Loucy (cell line): ENCODE results near the gene AKAP9.

Experiments used
- H2AFZ ChIP-seq: fragments of 200-600 bp; sonication (generic); 2 replicates; pipeline ENCODE4 v1.6.0; 2016; ENCODE audit warnings: antibody characterized with exemption, mild to moderate bottlenecking, low read length, moderate library complexity
- H3F3A ChIP-seq: fragments of 200-600 bp; 2 replicates; pipeline ENCODE4 v1.6.0; 2016; ENCODE audit warnings: antibody characterized with exemption, low read depth, mild to moderate bottlenecking
- H3K27me3 ChIP-seq: fragments of 200-600 bp; sonication (generic); 2 replicates; pipeline ENCODE4 v1.6.1; 2014; ENCODE audit warnings: low read length, mild to moderate bottlenecking; ENCODE audit not compliant: insufficient read depth, poor library complexity, severe bottlenecking
- H3K36me3 ChIP-seq: fragments of 200-600 bp; sonication (generic); 2 replicates; pipeline ENCODE4 v1.6.1; 2016; ENCODE audit warnings: low read length; ENCODE audit not compliant: insufficient read depth
- H3K4me1 ChIP-seq: fragments of 200-600 bp; sonication (generic); 2 replicates; pipeline ENCODE4 v1.5.1; 2014; ENCODE audit warnings: low read length, mild to moderate bottlenecking; ENCODE audit not compliant: insufficient read depth, poor library complexity, severe bottlenecking
- H3K4me2 ChIP-seq: fragments of 200-600 bp; sonication (generic); 2 replicates; pipeline ENCODE4 v1.6.0; 2014; ENCODE audit warnings: antibody characterized with exemption, low read length, low read depth, mild to moderate bottlenecking; ENCODE audit not compliant: poor library complexity, severe bottlenecking
- H3K4me3 ChIP-seq: fragments of 200-600 bp; sonication (generic); 2 replicates; pipeline ENCODE4 v1.5.1; 2014; ENCODE audit warnings: low read length, mild to moderate bottlenecking, mixed read lengths; ENCODE audit not compliant: poor library complexity, severe bottlenecking
- H3K79me2 ChIP-seq: fragments of 200-600 bp; sonication (generic); 2 replicates; pipeline ENCODE4 v1.6.1; 2014; ENCODE audit warnings: low read length; ENCODE audit not compliant: insufficient read depth
- H3K9ac ChIP-seq: fragments of 200-600 bp; sonication (generic); 2 replicates; pipeline ENCODE4 v1.6.0; 2014; ENCODE audit warnings: mild to moderate bottlenecking, low read depth, low read length, moderate library complexity; ENCODE audit not compliant: poor library complexity, severe bottlenecking
- H3K9me2 ChIP-seq: fragments of 200-600 bp; sonication (generic); replicated peaks from 2 replicates; pipeline ENCODE4 v1.6.1; 2016; ENCODE audit warnings: low read depth, low read length, mixed read lengths
- H3K9me3 ChIP-seq: fragments of 200-600 bp; sonication (generic); 2 replicates; pipeline ENCODE4 v1.6.1; 2014; ENCODE audit warnings: mild to moderate bottlenecking, antibody characterized with exemption, low read length, low read depth; ENCODE audit not compliant: insufficient read depth
- H4K20me1 ChIP-seq: fragments of 200-600 bp; sonication (generic); 2 replicates; pipeline ENCODE4 v1.6.0; 2014; ENCODE audit warnings: antibody characterized with exemption, low read length, mild to moderate bottlenecking; ENCODE audit not compliant: insufficient read depth, poor library complexity, severe bottlenecking
- EZH2phosphoT487 ChIP-seq: fragments of 200-600 bp; IDR thresholded peaks from 2 replicates; pipeline ENCODE4 v1.6.1; 2018; ENCODE audit warnings: antibody characterized with exemption, mild to moderate bottlenecking, moderate library complexity, borderline replicate concordance
- TF ChIP-seq, protein P1 (sequence below): fragments of 200-600 bp; sonication (generic); conservative IDR thresholded peaks from 2 replicates; pipeline ENCODE4 v1.5.1; 2014; ENCODE audit warnings: mild to moderate bottlenecking, antibody characterized with exemption, low read length

AKAP9 gene

DNA sequence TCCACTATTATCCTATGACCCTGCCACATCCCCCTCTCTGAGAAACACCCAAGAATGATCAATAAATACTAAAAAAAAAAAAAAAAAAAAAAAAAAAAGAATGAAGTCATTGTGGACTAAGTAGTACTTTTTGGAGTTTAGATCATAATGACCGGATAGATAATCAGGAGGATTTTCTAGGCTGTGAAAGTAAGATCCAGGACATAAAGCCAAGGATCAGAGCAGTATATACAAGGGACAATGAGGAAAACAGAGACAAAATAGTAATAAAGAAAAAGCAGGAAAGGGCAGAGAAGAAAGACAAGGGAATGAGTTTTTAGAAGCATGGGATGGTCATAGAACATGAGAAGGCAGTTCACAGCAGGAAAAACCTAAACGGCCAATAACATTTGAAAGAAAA lies 87.6 kb downstream of the AKAP9 start:
- TF ChIP-seq, protein P1, sequence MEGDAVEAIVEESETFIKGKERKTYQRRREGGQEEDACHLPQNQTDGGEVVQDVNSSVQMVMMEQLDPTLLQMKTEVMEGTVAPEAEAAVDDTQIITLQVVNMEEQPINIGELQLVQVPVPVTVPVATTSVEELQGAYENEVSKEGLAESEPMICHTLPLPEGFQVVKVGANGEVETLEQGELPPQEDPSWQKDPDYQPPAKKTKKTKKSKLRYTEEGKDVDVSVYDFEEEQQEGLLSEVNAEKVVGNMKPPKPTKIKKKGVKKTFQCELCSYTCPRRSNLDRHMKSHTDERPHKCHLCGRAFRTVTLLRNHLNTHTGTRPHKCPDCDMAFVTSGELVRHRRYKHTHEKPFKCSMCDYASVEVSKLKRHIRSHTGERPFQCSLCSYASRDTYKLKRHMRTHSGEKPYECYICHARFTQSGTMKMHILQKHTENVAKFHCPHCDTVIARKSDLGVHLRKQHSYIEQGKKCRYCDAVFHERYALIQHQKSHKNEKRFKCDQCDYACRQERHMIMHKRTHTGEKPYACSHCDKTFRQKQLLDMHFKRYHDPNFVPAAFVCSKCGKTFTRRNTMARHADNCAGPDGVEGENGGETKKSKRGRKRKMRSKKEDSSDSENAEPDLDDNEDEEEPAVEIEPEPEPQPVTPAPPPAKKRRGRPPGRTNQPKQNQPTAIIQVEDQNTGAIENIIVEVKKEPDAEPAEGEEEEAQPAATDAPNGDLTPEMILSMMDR, result no peak
- no peak for TF ChIP-seq EZH2phosphoT487
- no peaks in the 10 kb centered on the region for H3K4me1 ChIP-seq
- no peak overlapping the region for H3K4me2 ChIP-seq
- no peak overlapping the region for H2AFZ ChIP-seq
- peaks cover 60% of the 10 kb centered on the region for H3K36me3 ChIP-seq
- no peaks in the 10 kb centered on the region for H3K9me3 ChIP-seq
- H3K9me2 ChIP-seq, result no peaks in the 10 kb centered on the region
- no peaks in the 10 kb centered on the region for H3K27me3 ChIP-seq
- H3K79me2 ChIP-seq, result no peaks in the 10 kb centered on the region
- H3K4me3 ChIP-seq, result no peak overlapping the region
- no peak overlapping the region for H3K9ac ChIP-seq
- no peaks in the 10 kb centered on the region for H4K20me1 ChIP-seq
- H3F3A ChIP-seq, result no peaks in the 10 kb centered on the region

DNA sequence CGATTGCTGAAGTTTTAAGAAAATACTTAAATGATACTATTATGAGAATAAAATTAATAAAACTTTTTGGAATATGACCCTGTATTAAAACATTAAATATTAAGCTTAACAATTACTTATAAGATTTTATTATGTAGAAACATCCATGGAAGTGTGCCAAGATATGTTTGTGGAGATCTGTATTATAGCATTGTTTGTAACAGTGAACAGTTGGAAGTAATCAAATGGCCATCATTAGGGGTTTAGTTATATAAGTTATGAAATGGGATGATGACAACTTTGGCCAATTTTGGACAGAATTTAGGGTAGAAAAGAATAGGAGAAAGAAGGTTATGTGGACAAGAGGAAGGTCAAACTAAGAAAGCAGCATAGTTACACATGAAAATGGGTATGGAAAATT lies 88.0 kb downstream of the AKAP9 start:
- H3K36me3 ChIP-seq, result peaks cover 56% of the 10 kb centered on the region
- no peaks in the 10 kb centered on the region for H3K9me2 ChIP-seq

GRCh38 chr7:92034116-92034515 lies 93.5 kb downstream of the AKAP9 start:
- H3K9me3 ChIP-seq, result no peaks in the 10 kb centered on the region
- no peaks in the 10 kb centered on the region for H3K9me2 ChIP-seq
- no peaks in the 10 kb centered on the region for H3K4me1 ChIP-seq
- H3K36me3 ChIP-seq, result peaks cover 37% of the 10 kb centered on the region; the same call in 1 of the 2 replicates
- H2AFZ ChIP-seq, result no peak overlapping the region
- no peak overlapping the region for H3K9ac ChIP-seq
- H3K4me3 ChIP-seq, result no peak overlapping the region
- no peak overlapping the region for H3K4me2 ChIP-seq
- H3K79me2 ChIP-seq, result no peaks in the 10 kb centered on the region
- no peaks in the 10 kb centered on the region for H3K27me3 ChIP-seq
- H3F3A ChIP-seq, result no peaks in the 10 kb centered on the region
- no peaks in the 10 kb centered on the region for H4K20me1 ChIP-seq
- TF ChIP-seq, protein P1, result no peak
- TF ChIP-seq EZH2phosphoT487, result no peak

More for the DNA sequence above, 88.0 kb downstream of the AKAP9 start:
- no peak overlapping the region for H3K9ac ChIP-seq
- no peaks in the 10 kb centered on the region for H3K27me3 ChIP-seq
- no peaks in the 10 kb centered on the region for H3K9me3 ChIP-seq
- H3K4me3 ChIP-seq, result no peak overlapping the region
- TF ChIP-seq, protein P1, result no peak
- no peak for TF ChIP-seq EZH2phosphoT487
- no peak overlapping the region for H3K4me2 ChIP-seq
- no peak overlapping the region for H2AFZ ChIP-seq
- H4K20me1 ChIP-seq, result no peaks in the 10 kb centered on the region
- H3F3A ChIP-seq, result no peaks in the 10 kb centered on the region
- H3K4me1 ChIP-seq, result no peaks in the 10 kb centered on the region
- no peaks in the 10 kb centered on the region for H3K79me2 ChIP-seq
